ENCODE results near the gene STAT2.

The STAT2 gene

GRCh38 chr12:56297400-56297799 is 62.5 kb downstream of the STAT2 start:
- no peak for DNase-seq

GRCh38 chr12:56296295-56296694 is 63.6 kb downstream of the STAT2 start:
- no peak for DNase-seq

GRCh38 chr12:56293795-56294194 is 66.1 kb downstream of the STAT2 start:
- DNase-seq: no peak

All from amygdala (tissue), 56 donors.